ENCODE results near the gene NPIPA7.
"Not testable (repeated sequence)": the region's sequence is repeated elsewhere in the genome, so short reads cannot be mapped to it uniquely, and the experiment has no call there.

DNA sequence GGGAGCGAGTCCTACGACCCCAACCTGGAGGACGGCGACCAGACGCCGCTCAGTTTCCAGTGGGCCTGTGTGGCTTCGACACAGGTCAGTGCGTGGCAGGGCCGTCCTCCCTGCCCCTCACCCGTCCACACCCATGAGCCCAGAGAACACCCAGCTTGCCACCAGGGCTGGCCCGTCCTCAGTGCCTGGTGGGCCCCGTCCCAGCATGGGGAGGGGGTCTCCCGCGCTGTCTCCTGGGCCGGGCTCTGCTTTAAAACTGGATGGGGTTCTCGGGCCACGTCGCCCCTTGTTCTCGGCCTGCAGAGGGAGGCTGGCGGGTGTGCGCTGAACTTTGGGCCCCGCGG, 11.7 kb upstream of the NPIPA7 start:
- TF ChIP-seq, protein P1, sequence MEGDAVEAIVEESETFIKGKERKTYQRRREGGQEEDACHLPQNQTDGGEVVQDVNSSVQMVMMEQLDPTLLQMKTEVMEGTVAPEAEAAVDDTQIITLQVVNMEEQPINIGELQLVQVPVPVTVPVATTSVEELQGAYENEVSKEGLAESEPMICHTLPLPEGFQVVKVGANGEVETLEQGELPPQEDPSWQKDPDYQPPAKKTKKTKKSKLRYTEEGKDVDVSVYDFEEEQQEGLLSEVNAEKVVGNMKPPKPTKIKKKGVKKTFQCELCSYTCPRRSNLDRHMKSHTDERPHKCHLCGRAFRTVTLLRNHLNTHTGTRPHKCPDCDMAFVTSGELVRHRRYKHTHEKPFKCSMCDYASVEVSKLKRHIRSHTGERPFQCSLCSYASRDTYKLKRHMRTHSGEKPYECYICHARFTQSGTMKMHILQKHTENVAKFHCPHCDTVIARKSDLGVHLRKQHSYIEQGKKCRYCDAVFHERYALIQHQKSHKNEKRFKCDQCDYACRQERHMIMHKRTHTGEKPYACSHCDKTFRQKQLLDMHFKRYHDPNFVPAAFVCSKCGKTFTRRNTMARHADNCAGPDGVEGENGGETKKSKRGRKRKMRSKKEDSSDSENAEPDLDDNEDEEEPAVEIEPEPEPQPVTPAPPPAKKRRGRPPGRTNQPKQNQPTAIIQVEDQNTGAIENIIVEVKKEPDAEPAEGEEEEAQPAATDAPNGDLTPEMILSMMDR (IDR thresholded peaks at IDR 0.05) = not testable (repeated sequence)
- not testable (repeated sequence) for TF ChIP-seq POLR2A (IDR thresholded peaks at IDR 0.05)
